Right cardiac atrium (tissue), 5 donors: ENCODE results near the gene FSTL3. TPM values are rescaled to one million over a fixed set of nuclear protein-coding genes. Genes with fewer than 3 reads are reported as not detected.
A peak's percentile ranks its signal among the peaks of the same experiment; 100 is the strongest.
"Not testable (repeated sequence)": the region's sequence is repeated elsewhere in the genome, so short reads cannot be mapped to it uniquely, and the experiment has no call there.

Experiments used
- ATAC-seq, 2 donors: fragments of 200-7000 bp; cut with Tn5 transposase; one replicate each; pipeline versions ENCODE4 v1.8.0 to v1.9.1; 2020; ENCODE audit warnings: moderate library complexity in 2 of 2, mild to moderate bottlenecking in 1 of 2
- DNase-seq, 3 donors: peaks; one replicate each; pipeline ENCODE4 v3.0.0-alpha.2; 2020
- H3K27ac ChIP-seq: one replicate; pipeline ENCODE4 v1.5.1; 2013; ENCODE audit warnings: mild to moderate bottlenecking, low read length, control low read depth, moderate library complexity
- H3K27me3 ChIP-seq: one replicate; pipeline ENCODE4 v1.6.1; 2013; ENCODE audit not compliant: control insufficient read depth, insufficient read depth
- H3K4me1 ChIP-seq: one replicate; pipeline ENCODE4 v1.6.1; 2013; ENCODE audit warnings: low read length; ENCODE audit not compliant: control insufficient read depth, insufficient read depth
- H3K4me3 ChIP-seq: one replicate; pipeline ENCODE4 v1.5.1; 2013; ENCODE audit warnings: low read length, control low read depth
- H3K9me3 ChIP-seq: one replicate; pipeline ENCODE4 v1.6.1; 2013; ENCODE audit warnings: low read length; ENCODE audit not compliant: control insufficient read depth
- WGBS: extraction: QIAGEN DNeasy Blood & Tissue Kit; methylation state at CpG from one replicate; pipeline ENCODE4 v1.1.7; 2013; 5-methylcytosine and 5-hydroxymethylcytosine counted together
- intact Hi-C, 4 donors: fragments of 100-400 bp; cut with DNase I; formaldehyde crosslinking; loops; one replicate each; pipeline versions ENCODE4 v1.11.0 to v1.14.0; 2022 to 2023
- polyA plus RNA-seq: library from polyadenylated mRNA; stranded (reverse); fragments of 200-250 nt; gene quantifications from one replicate; pipeline ENCODE4 v1.2.3, GENCODE V29; 2013
- total RNA-seq, 4 donors: library from RNA; stranded (reverse); fragmentation: NEBNext Ultra II Directional; extraction: Animal tissue kit (Norgen Biotek cat#: 25700); gene quantifications; one replicate each; pipeline ENCODE4 v1.2.1, GENCODE V29; 2021
- donor health status: healthy with polysubstance abuse.
- donor health status: DM: no; HTN: yes; CAD: no.
- donor health status: DM: no; HTN: no; CAD: no.
- donor health status: DM: no; HTN: yes; CAD: no; lungs with severe emphysema.
- donor health status: DM: yes; HTN: yes; CAD: no.

The FSTL3 gene
- total and polyA plus RNA-seq, 5 donors = 47.1 to 110 (median 64.1) TPM

DNA sequence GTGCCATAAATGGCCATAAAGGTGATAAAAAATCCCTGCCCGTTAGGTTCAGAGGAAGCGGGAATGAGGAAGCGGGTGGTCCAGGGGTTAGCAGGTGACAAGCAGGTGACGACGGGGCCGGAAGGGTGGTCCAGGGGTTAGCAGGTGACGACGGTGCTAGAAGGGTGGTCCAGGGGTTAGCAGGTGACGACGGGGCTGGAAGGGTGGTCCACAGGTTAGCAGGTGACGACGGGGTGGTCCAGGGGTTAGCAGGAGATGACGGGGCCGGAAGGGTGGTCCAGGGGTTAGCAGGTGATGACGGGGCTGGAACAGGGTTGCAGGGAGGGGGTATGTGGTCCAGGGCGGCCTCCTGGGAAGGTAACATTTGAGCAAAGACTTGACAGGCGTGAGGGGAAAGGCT, 12.8 kb downstream of the FSTL3 start:
- no peaks in the 10 kb centered on the region for H3K27me3 ChIP-seq
- no peak for DNase-seq
- no peaks in the 10 kb centered on the region for H3K4me1 ChIP-seq
- 86% methylated on average over 17 of the region's 17 CpGs for WGBS
- no peak for ATAC-seq
- H3K9me3 ChIP-seq = no peaks in the 10 kb centered on the region
- no peak overlapping the region for H3K4me3 ChIP-seq
- intact Hi-C loops = no loop called here
- no peak overlapping the region for H3K27ac ChIP-seq

- peak; percentile 58 to 64 for ATAC-seq
- H3K27ac ChIP-seq = no peak overlapping the region
Measured at GRCh38 chr19:690203-690602, 14.0 kb downstream of the FSTL3 start.

GRCh38 chr19:694481-695351, 18.5 kb downstream of the FSTL3 start:
- Histone ChIP-seq H3K4me1 (no peaks in the 10 kb centered on the region), H3K9me3 (no peaks in the 10 kb centered on the region), H3K4me3 (no peak overlapping the region), H3K27me3 (no peaks in the 10 kb centered on the region), H3K27ac (no peak overlapping the region)
- WGBS = 41% methylated on average over 41 of the region's 41 CpGs
- peak in 1 of 2 donors; percentile 17 for ATAC-seq
- peak in 2 of 3 donors; percentile 38 to 42 for DNase-seq
- intact Hi-C loops = no loop called here

More at GRCh38 chr19:690203-690602, 14.0 kb downstream of the FSTL3 start:
- 50% methylated on average over 18 of the region's 18 CpGs for WGBS
- Histone ChIP-seq H3K4me3 (no peak overlapping the region), H3K4me1 (no peaks in the 10 kb centered on the region), H3K27me3 (no peaks in the 10 kb centered on the region), H3K9me3 (no peaks in the 10 kb centered on the region)
- intact Hi-C loops = no loop called here
- peak; percentile 74 to 89 (median 86) for DNase-seq

- Histone ChIP-seq H3K27me3 (no peaks in the 10 kb centered on the region), H3K27ac (no peak within 1 kb of the TSS), H3K4me1 (no peaks in the 10 kb centered on the region), H3K9me3 (no peaks in the 10 kb centered on the region), H3K4me3 (no peak within 1 kb of the TSS)
- WGBS = 61% methylated on average over 31 of the region's 31 CpGs
- ATAC-seq = no peak
- DNase-seq = peak in 1 of 3 donors; percentile 40
- intact Hi-C loops = no loop called here
Measured at GRCh38 chr19:695352-695949, 19.3 kb downstream of the FSTL3 start, which contains the start of gene PRSS57. Gene PRSS57, minus strand, starts transcription at chr19:695452. Its CDS starts 22 bp downstream, at chr19:695430.

- intact Hi-C loops, H3K4me3 ChIP-seq, H3K4me1 ChIP-seq, DNase-seq, H3K27me3 ChIP-seq, H3K9me3 ChIP-seq, H3K27ac ChIP-seq, ATAC-seq: not testable (repeated sequence)
- 91% methylated on average over 15 of the region's 15 CpGs for WGBS
Measured at GRCh38 chr19:698529-698928, 22.3 kb downstream of the FSTL3 start.

DNA sequence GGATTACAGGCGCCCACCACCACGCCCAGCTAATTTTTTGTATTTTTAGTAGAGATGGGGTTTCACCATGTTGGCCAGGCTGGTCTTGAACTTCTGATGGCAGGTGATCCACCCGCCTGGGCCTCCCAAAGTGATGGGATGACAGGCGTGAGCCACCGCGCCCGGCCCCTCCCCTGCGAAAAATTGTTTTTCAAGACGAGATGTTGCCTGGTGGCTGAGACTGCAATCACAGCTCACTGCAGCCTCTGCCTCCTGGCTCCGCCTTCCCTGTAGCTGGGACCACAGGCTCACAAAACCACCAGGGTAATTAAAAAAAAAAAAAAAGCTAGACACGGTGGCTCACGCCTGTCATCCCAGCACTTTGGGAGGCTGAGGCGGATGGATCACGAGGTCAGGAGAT, 23.7 kb downstream of the FSTL3 start:
- H3K27me3 ChIP-seq, intact Hi-C loops, H3K9me3 ChIP-seq, ATAC-seq, H3K4me1 ChIP-seq, H3K4me3 ChIP-seq, H3K27ac ChIP-seq: not testable (repeated sequence)
- DNase-seq = peak in 1 of 3 donors; percentile 43
- WGBS = 78% methylated on average over 12 of the region's 14 CpGs

DNA sequence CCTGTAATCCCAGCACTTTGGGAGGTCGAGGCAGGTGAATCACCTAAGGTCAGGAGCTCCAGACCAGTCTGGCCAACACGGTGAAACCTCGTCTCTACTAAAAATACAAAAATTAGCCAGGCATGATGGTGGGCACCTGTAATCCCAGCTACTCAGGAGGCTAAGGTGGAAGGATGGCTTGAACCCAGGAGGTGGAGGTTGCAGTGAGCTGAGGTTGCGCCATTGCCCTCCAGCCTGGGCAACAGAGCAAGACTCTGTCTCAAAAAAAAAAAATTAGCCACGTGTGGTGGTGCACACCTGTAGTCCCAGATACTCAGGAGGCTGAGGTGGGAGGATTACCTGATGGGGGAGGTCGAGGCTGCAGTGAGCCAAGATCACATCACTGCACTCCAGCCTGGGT, 26.7 kb downstream of the FSTL3 start:
- 74% methylated on average over 6 of the region's 6 CpGs for WGBS
- ATAC-seq, H3K4me3 ChIP-seq, H3K4me1 ChIP-seq, intact Hi-C loops, DNase-seq, H3K9me3 ChIP-seq, H3K27ac ChIP-seq, H3K27me3 ChIP-seq: not testable (repeated sequence)

GRCh38 chr19:703329-703650, 27.1 kb downstream of the FSTL3 start:
- no peaks in the 10 kb centered on the region for H3K27me3 ChIP-seq
- H3K4me1 ChIP-seq = peaks cover 2% of the 10 kb centered on the region
- ATAC-seq = no peak
- peak overlapping the region; percentile 8 for H3K27ac ChIP-seq
- WGBS = 42% methylated on average over 4 of the region's 4 CpGs
- H3K9me3 ChIP-seq = no peaks in the 10 kb centered on the region
- intact Hi-C loops = no loop called here
- DNase-seq = no peak
- H3K4me3 ChIP-seq = peak overlapping the region; percentile 19

GRCh38 chr19:703651-704446, 27.7 kb downstream of the FSTL3 start:
- intact Hi-C loops = no loop called here
- DNase-seq = peak; percentile 91 to 97 (median 95)
- H3K27ac ChIP-seq = peak overlapping the region; percentile 8
- no peaks in the 10 kb centered on the region for H3K9me3 ChIP-seq
- H3K27me3 ChIP-seq = no peaks in the 10 kb centered on the region
- H3K4me3 ChIP-seq = peak overlapping the region; percentile 19
- 5% methylated on average over 50 of the region's 50 CpGs for WGBS
- peaks cover 2% of the 10 kb centered on the region for H3K4me1 ChIP-seq
- peak; percentile 91 to 92 for ATAC-seq

GRCh38 chr19:704447-704741, 28.2 kb downstream of the FSTL3 start:
- Histone ChIP-seq H3K4me3 (no peak overlapping the region), H3K27ac (no peak overlapping the region), H3K9me3 (no peaks in the 10 kb centered on the region), H3K27me3 (no peaks in the 10 kb centered on the region), H3K4me1 (peaks cover 2% of the 10 kb centered on the region)
- DNase-seq (no peak), ATAC-seq (no peak)
- intact Hi-C loops = no loop called here
- 32% methylated on average over 14 of the region's 14 CpGs for WGBS
